Hepatocyte (in vitro differentiated cells): ENCODE measurements around the gene CYP4F11. TPM values are rescaled to one million over a fixed set of nuclear protein-coding genes. Genes with fewer than 3 reads are reported as not detected.

Experiments
- DNase-seq: peaks from one replicate; pipeline ENCODE4 v3.0.0-alpha.2; 2016; ENCODE audit warnings: low spot score
- H2AFZ ChIP-seq: fragments of 200-600 bp; sonication (generic); 2 replicates; pipeline ENCODE4 v1.6.0; 2016; ENCODE audit warnings: antibody characterized with exemption, mild to moderate bottlenecking
- H3K27ac ChIP-seq: fragments of 200-600 bp; sonication (generic); 2 replicates; pipeline ENCODE4 v1.5.1; 2016; ENCODE audit warnings: mild to moderate bottlenecking
- H3K27me3 ChIP-seq: fragments of 200-600 bp; sonication (generic); 2 replicates; pipeline ENCODE4 v1.6.1; 2016
- H3K36me3 ChIP-seq: fragments of 200-600 bp; sonication (generic); replicated peaks from 2 replicates; pipeline ENCODE4 v1.5.1; 2016; ENCODE audit warnings: low read depth; ENCODE audit not compliant: insufficient read depth
- H3K4me1 ChIP-seq: fragments of 200-600 bp; sonication (generic); 2 replicates; pipeline ENCODE4 v1.5.1; 2016; ENCODE audit warnings: mild to moderate bottlenecking, moderate library complexity; ENCODE audit not compliant: insufficient read depth
- H3K4me2 ChIP-seq: fragments of 200-600 bp; sonication (generic); 2 replicates; pipeline ENCODE4 v1.6.0; 2016
- H3K4me3 ChIP-seq: fragments of 200-600 bp; sonication (generic); 2 replicates; pipeline ENCODE4 v1.5.1; 2016; ENCODE audit warnings: mild to moderate bottlenecking
- H3K79me2 ChIP-seq: fragments of 200-600 bp; sonication (generic); 2 replicates; pipeline ENCODE4 v1.6.0; 2017; ENCODE audit warnings: mild to moderate bottlenecking
- H3K9me2 ChIP-seq: fragments of 200-600 bp; sonication (generic); replicated peaks from 2 replicates; pipeline ENCODE4 v1.6.0; 2017; ENCODE audit warnings: mild to moderate bottlenecking; ENCODE audit not compliant: insufficient read depth
- H3K9me3 ChIP-seq: fragments of 200-600 bp; sonication (generic); 2 replicates; pipeline ENCODE4 v1.5.1; 2016; ENCODE audit warnings: low read depth, mild to moderate bottlenecking
- H4K20me1 ChIP-seq: fragments of 200-600 bp; sonication (generic); 2 replicates; pipeline ENCODE4 v1.6.0; 2016; ENCODE audit warnings: mild to moderate bottlenecking; ENCODE audit not compliant: insufficient read depth, poor library complexity, severe bottlenecking
- EZH2 ChIP-seq: fragments of 200-600 bp; sonication (generic); IDR thresholded peaks from 2 replicates; pipeline ENCODE4 v1.6.1; 2016; ENCODE audit warnings: antibody characterized with exemption, mild to moderate bottlenecking, borderline replicate concordance
- EZH2phosphoT487 ChIP-seq: fragments of 200-600 bp; sonication (generic); IDR thresholded peaks from one replicate; pipeline ENCODE4 v1.6.1; 2018; ENCODE audit warnings: antibody characterized with exemption, mild to moderate bottlenecking, low read depth, moderate library complexity; ENCODE audit not compliant: unreplicated experiment, severe bottlenecking
- WGBS: methylation state at CpG from one replicate; pipeline ENCODE4 v1.1.6; 2016; ENCODE audit warnings: low lambda C conversion rate; ENCODE audit errors: missing lambda C conversion rate; 5-methylcytosine and 5-hydroxymethylcytosine counted together
- polyA plus RNA-seq: library from polyadenylated mRNA; unstranded; fragments of >200 nt; fragmentation: Nextera tagmentation; extraction: Ambion mirVana; gene quantifications from 2 replicates; pipeline ENCODE4 v1.2.1, GENCODE V29; 2016
- total RNA-seq: library from RNA; depleted of rRNA; stranded (reverse); fragments of >200 nt; gene quantifications from 2 replicates; pipeline ENCODE4 v1.2.3, GENCODE V29; 2014
- TF ChIP-seq, protein P1 (sequence below): fragments of 200-600 bp; sonication (generic); IDR thresholded peaks from 2 replicates; pipeline ENCODE4 v1.5.1; 2016; ENCODE audit warnings: antibody characterized with exemption, mild to moderate bottlenecking; ENCODE audit not compliant: poor library complexity

Gene CYP4F11
- total and polyA plus RNA-seq, 2 experiments from 2014 or later = not detected

DNA sequence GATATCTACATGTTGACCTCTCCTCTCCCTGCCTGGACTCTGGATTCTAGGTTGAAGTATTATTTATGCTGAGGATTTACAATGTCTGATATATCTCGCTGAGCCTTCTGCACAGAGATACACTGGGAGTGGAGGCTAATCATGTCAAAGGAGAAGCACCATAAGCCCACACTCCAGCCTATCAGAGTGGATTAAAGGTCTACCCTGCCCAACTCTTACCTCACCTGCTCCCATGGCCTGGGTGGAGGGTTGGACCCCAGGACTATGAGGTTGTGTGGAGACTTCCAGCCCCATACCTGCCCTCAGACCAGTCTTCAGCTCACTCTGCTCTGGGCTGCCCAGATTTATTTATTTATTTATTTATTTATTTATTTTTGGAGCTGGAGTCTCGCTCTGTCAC lies 29.9 kb upstream of the CYP4F11 start:
- Histone ChIP-seq H4K20me1 (no peaks in the 10 kb centered on the region), H3K4me2 (no peak overlapping the region), H3K36me3 (no peaks in the 10 kb centered on the region), H2AFZ (no peak overlapping the region), H3K79me2 (no peaks in the 10 kb centered on the region), H3K27me3 (no peaks in the 10 kb centered on the region), H3K4me3 (no peak overlapping the region), H3K9me2 (no peaks in the 10 kb centered on the region), H3K27ac (no peak overlapping the region), H3K4me1 (no peaks in the 10 kb centered on the region), H3K9me3 (no peaks in the 10 kb centered on the region)
- WGBS = 67% methylated on average over 2 of the region's 2 CpGs
- TF ChIP-seq EZH2phosphoT487 = no peak
- no peak for TF ChIP-seq EZH2
- DNase-seq = no peak

DNA sequence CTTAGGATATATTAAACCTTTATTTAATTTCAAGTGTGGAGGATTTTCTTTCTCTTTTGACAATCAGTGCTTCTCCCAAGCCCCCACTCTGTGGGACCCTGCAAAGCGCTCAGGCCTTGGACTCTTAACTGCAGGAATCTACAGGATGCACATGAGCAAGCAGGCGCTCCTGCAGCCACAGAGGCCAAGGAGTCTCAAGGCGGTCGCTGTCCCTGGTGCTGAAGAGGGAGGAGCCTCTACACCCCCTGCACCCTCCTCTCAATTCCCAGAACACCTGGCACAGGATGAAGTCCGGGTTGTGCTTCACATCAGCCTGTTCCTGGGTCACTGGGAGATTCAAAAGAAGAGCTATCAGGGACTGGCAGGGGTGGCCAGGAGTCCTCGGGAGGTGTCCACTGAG lies 28.0 kb upstream of the CYP4F11 start:
- Histone ChIP-seq H3K27me3 (no peaks in the 10 kb centered on the region), H3K36me3 (no peaks in the 10 kb centered on the region), H3K4me1 (no peaks in the 10 kb centered on the region), H3K79me2 (no peaks in the 10 kb centered on the region), H3K9me2 (no peaks in the 10 kb centered on the region), H2AFZ (no peak overlapping the region), H4K20me1 (no peaks in the 10 kb centered on the region), H3K4me2 (no peak overlapping the region), H3K4me3 (no peak overlapping the region), H3K27ac (no peak overlapping the region), H3K9me3 (no peaks in the 10 kb centered on the region)
- whole genome bisulfite sequencing = 56% methylated on average over 6 of the region's 6 CpGs
- no peak for DNase-seq
- TF ChIP-seq EZH2 (no peak), EZH2phosphoT487 (no peak)
- TF ChIP-seq, protein P1, sequence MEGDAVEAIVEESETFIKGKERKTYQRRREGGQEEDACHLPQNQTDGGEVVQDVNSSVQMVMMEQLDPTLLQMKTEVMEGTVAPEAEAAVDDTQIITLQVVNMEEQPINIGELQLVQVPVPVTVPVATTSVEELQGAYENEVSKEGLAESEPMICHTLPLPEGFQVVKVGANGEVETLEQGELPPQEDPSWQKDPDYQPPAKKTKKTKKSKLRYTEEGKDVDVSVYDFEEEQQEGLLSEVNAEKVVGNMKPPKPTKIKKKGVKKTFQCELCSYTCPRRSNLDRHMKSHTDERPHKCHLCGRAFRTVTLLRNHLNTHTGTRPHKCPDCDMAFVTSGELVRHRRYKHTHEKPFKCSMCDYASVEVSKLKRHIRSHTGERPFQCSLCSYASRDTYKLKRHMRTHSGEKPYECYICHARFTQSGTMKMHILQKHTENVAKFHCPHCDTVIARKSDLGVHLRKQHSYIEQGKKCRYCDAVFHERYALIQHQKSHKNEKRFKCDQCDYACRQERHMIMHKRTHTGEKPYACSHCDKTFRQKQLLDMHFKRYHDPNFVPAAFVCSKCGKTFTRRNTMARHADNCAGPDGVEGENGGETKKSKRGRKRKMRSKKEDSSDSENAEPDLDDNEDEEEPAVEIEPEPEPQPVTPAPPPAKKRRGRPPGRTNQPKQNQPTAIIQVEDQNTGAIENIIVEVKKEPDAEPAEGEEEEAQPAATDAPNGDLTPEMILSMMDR = no peak

DNA sequence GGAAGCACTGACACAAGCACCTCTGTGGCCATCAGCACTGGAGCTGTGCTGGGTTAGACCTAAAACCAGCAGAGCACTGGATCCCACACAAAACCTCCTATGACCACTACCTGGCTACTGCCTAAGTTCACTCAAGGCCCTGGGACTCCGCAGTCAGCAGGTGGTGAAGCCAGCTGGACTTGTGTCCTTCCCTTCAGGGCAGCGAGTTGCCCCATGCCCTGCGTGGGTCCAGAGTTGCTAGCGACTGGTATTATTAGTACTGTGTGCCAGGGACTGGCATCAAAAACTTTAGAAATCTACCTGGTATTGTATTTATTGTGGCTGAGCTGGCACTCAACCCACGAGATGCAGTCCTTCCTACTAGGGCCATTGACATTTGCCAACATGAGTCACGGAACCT lies 20.5 kb upstream of the CYP4F11 start:
- WGBS = 75% methylated on average over 6 of the region's 6 CpGs
- H3K4me2 ChIP-seq = no peak overlapping the region
- no peak for TF ChIP-seq EZH2
- TF ChIP-seq, protein P1 = no peak
- TF ChIP-seq EZH2phosphoT487 = no peak
- no peaks in the 10 kb centered on the region for H3K9me2 ChIP-seq
- no peaks in the 10 kb centered on the region for H3K36me3 ChIP-seq
- H3K27ac ChIP-seq = no peak overlapping the region
- H3K79me2 ChIP-seq = no peaks in the 10 kb centered on the region
- no peaks in the 10 kb centered on the region for H3K27me3 ChIP-seq
- H3K4me3 ChIP-seq = no peak overlapping the region
- H3K4me1 ChIP-seq = no peaks in the 10 kb centered on the region
- no peak for DNase-seq
- no peaks in the 10 kb centered on the region for H3K9me3 ChIP-seq
- H2AFZ ChIP-seq = no peak overlapping the region
- H4K20me1 ChIP-seq = no peaks in the 10 kb centered on the region

DNA sequence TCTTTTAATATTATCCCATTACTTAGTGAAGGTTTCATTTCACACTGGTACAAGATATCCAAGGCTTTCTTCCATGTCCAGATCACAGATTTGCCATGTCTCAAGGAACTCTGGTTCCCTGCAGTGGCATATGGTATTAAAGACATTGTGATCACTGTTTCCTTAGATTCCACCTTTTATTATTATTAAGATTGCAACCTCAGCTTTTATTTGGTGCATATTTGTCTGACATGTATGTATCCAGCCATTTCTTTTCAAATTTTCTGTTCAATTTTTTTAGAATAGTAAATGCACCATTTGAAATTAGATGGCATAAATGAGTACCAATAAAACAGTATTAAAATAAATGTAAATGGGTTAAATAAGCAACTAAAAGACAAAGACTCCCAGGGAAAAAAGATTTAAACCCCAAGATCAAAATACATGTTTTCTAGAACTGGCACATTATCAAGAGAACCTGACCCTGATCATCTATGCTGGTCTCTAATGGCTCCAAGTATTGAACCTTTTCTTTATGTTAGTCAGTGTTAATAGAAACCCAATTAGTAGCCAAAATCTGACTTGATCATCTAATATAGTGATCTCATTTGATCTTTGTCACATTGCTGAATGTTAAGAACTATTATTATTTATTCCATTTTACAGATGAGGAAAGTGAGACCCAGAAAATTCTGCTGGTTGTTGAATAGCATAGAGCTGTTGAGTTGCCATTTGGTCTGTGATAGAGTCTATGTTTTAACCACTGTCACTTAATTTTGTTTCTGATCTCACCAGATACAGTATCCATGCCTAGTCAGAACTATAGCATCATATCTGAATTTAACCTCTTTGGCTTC lies 14.1 kb upstream of the CYP4F11 start, which contains the start of gene OR10H4:
TSS of gene OR10H4 (plus strand) at position 786 of the 836 bp plus-strand sequence. CDS start at position 786, 0 bp downstream.
- Histone ChIP-seq H3K4me1 (no peaks in the 10 kb centered on the region), H3K27me3 (no peaks in the 10 kb centered on the region), H3K79me2 (no peaks in the 10 kb centered on the region), H3K36me3 (no peaks in the 10 kb centered on the region), H2AFZ (no peak within 1 kb of the TSS), H3K9me2 (no peaks in the 10 kb centered on the region), H3K27ac (no peak within 1 kb of the TSS), H3K4me2 (no peak within 1 kb of the TSS), H3K9me3 (no peaks in the 10 kb centered on the region), H4K20me1 (no peaks in the 10 kb centered on the region), H3K4me3 (no peak within 1 kb of the TSS)
- TF ChIP-seq EZH2phosphoT487 = no peak
- TF ChIP-seq, protein P1 = no peak
- no peak for TF ChIP-seq EZH2
- no peak for DNase-seq
